HG03432 (cell line): ENCODE data around the gene ZNF143.
A peak's percentile ranks its signal among the peaks of the same experiment; 100 is the strongest.
"Not testable (repeated sequence)": the region's sequence is repeated elsewhere in the genome, so short reads cannot be mapped to it uniquely, and the experiment has no call there.

ENCODE experiments used
- ATAC-seq: cut with Tn5 transposase; IDR thresholded peaks from one replicate; pipeline ENCODE4 v1.9.1; 2021; ENCODE audit warnings: mild to moderate bottlenecking, moderate library complexity; ENCODE audit not compliant: unreplicated experiment

Gene ZNF143

GRCh38 chr11:9495803-9496514 lies 35.1 kb downstream of the ZNF143 start:
- no peak for ATAC-seq

DNA sequence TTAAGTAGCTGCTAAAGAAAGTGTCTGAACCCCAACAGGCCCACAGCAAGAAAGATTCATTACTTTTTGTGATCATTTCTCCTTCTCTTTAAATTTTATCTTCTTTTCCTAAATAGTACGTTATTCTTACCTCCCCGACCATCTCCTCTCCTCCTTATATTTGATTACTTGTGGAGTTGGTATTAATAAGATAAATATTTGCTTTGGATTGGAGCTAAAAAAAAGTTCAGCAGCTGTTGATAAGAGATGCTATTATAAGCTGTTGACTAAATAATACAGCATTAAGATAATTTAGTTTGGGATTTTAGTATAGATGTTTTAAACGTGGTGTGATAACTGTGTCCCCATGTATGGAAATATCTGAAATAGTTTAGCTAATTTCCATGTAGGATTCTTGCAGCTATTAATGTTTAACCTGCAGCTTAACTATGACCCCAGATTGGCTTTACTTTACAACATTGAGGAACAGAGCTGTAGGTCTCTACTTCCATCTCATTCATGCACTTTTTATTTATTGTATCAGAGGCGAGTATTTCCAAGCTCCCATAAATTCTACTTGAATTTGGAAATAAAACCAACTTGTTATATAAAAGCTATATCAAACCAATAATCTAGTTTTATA lies 37.8 kb downstream of the ZNF143 start:
- no peak for ATAC-seq

- peak; percentile 42 for ATAC-seq
Measured at GRCh38 chr11:9506489-9507276, 45.9 kb downstream of the ZNF143 start.

DNA sequence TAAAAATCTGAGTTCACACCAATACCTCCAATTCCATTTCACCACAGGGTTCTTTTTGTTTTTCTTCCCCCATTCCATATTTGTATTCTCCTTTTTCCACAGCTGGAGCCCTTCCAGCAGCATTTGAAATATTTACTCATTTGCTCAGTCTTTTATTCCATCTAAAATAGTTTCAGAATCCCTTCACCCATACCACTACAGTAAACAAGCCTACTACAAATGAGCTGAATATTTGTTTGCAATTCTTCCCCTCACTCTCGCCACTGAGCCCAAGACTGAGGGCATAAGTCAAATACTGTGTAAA lies 46.4 kb downstream of the ZNF143 start:
- ATAC-seq: no peak

DNA sequence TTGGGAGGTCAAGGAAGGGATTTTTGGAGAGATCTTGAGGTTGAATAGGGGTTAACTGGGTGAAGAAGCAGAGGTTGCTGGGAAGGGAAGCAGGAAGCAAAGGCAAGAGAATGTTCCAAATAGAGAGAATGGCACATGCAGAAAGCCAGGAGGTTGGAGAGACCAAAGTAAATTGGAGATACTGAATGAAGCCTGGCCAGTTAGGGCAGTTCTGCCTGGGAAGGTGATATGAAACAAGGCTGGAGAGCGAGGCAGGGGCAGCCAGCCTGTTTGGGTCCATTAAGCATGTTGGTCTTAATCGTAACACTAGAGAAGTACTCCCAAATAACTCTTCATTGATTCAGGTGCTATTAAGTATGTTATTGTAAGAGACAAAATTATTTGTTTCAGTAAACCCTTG lies 48.2 kb downstream of the ZNF143 start:
- no peak for ATAC-seq

- ATAC-seq: no peak
Measured at GRCh38 chr11:9512370-9513019, 51.7 kb downstream of the ZNF143 start.

- not testable (repeated sequence) for ATAC-seq
Measured at GRCh38 chr11:9514576-9514975, 53.8 kb downstream of the ZNF143 start.

DNA sequence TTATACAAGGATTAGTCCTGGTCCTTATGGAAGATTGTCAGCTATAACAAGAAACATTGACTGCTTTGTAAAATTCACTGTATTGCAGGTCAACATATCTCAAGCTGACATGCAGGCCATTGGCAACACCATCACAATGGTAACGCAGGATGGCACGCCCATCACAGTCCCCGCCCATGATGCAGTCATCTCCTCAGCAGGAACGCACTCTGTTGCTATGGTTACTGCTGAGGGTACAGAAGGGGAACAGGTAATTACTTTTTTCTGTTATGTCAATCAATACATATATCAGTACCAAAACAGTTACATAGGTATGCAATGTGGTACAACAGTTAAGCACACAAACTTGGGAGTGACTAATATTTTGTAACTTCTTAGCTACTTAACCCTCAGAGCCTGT lies 55.3 kb downstream of the ZNF143 start:
- ATAC-seq: no peak

GRCh38 chr11:9518835-9519410 lies 58.1 kb downstream of the ZNF143 start:
- no peak for ATAC-seq

- no peak for ATAC-seq
Measured at GRCh38 chr11:9524001-9524400, 63.2 kb downstream of the ZNF143 start.

DNA sequence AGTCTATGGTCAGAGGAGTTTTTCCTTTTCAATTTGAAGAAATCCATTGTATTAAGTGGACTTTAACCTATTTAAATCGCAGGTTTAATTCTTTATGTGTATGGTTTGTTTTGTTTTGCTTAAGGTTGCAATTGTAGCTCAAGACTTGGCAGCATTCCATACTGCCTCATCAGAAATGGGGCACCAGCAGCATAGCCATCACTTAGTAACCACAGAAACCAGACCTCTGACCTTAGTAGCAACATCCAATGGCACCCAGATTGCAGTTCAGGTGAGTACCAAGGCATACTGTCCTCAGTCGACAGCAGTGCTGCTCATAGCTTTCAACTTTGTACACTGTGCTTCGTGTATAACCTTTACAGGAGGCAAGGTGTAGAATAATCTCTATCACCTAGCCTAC lies 64.3 kb downstream of the ZNF143 start:
- no peak for ATAC-seq

- ATAC-seq: no peak
Measured at GRCh38 chr11:9527481-9528135, 66.8 kb downstream of the ZNF143 start.

DNA sequence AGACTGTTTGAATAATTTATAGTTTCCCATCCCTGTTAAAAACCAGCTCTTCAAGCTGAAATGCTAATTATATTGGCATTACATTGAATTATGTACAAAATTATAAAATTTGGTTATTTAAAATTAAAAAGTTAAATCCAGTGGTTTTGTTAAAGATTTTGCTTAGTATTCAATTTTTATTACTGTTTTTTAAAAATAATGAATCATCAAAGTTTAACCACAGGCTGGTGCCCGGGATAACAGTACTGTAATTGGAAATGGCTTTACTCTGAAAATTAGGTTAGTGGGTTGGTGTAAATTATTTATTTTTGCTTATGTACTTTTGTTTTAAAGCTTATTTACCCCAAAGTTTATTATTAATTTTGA lies 67.3 kb downstream of the ZNF143 start:
- ATAC-seq: no peak

DNA sequence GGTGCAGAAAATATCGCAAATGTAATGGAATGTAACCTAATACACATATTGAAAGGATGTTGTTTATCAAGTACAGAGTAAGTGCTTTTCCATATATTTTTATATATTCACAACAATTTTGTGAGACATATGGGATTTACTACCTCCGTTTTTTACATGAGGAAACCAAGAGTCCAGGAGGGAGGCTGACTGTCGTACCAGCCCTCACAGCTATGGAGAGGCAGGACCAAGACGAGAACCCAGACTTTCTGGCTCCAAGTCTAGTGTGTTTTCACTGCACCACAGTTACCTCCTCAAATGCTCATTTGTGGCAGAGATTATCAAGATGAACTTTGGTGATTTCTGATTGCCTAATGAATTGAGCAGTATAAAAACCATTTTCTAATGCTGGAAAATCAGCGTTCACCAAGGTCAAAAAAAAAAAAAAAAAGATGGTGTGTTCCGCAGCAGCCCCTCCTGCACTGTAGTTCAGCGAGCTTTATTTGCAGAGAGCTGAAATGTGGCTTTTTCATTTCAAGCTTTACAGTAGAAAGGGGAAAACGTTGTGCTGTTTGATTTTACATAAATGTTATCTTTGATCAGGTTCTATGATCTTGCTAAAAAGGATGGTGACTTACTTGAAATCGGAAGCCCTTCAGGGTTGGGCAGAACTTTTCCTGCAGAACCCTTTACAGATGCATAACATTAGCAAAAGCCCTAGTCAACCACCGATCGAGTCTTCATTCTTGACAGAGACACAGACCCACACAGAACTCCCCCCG lies 67.9 kb downstream of the ZNF143 start:
- no peak for ATAC-seq

GRCh38 chr11:9529334-9529650 lies 68.5 kb downstream of the ZNF143 start:
- no peak for ATAC-seq

- no peak for ATAC-seq
Measured at GRCh38 chr11:9530020-9530621, 69.3 kb downstream of the ZNF143 start.

DNA sequence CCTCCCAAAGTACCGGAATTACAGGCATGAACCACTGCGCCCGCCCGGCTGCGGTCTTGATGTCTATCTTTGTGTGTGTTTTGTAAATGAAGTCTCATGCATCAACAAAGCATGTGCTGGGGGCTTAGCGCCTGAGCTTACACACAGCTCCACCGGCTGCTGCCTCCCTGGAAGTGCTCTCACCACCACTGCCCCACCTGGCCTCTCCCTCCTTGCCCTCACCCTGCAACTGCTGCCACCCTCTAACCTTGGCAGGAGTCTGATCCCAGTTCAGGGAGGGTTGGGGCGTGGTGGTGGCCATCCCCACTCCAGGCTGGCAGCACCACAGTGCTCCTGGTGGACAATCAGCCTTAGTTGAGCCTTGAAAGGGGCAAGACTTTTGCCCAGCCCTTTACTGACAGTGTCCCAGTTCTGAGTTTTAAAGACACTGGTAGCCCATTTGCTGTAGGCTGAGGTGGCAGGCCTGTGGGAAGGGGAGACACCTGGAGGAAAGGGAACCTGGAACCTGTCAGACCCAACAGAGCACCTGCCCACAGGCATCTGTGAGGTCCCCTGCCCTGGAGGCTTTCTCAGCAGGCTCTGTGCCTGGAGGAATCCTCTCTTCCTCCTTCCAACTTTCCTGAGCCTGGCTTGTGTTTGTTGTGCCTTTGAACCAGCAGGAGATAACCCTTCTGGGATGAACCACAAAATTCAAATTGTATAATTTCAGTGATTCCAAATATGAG lies 70.3 kb downstream of the ZNF143 start:
- no peak for ATAC-seq

- ATAC-seq: no peak
Measured at GRCh38 chr11:9533058-9533457, 72.2 kb downstream of the ZNF143 start.

DNA sequence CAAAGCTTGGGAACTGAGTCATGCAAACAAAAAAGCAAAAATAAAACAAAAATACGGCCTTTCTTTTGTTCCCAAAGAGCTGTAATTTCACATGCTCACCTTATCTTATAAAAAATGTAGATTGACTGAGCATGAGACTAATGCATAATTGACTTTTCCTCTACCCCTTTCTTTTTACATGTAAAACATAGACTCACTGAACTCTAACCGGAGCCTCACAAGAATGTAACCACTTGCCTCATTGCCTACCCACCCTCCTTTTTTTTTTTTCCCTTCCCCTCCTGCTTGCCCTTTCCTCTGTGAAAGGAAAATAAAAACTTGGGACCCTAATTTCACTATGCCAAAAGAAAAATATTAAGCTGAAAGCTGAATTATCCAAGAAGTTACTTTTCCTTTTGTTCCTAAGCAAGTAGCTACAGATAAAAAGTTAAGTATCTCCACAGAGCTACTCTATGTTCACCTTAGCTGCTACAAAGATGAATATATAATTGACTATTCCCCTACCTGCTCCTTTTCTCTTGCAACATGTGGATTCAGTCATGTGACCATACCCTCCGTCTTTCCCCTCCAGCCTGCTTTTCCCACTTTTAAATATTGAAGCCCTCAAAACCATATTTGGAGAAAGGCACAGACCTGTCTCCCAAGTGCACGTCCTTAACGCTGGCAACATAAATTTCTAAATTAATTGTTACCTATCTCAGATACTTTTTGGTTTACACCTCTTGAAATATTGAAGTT lies 73.1 kb downstream of the ZNF143 start:
- ATAC-seq: no peak
